HS-5 (cell line): ENCODE results near the gene CD276.

Experiments used
- DNase-seq: peaks from one replicate; pipeline ENCODE4 v3.0.0-alpha.2; 2012; ENCODE audit warnings: low read depth

The CD276 gene

DNA sequence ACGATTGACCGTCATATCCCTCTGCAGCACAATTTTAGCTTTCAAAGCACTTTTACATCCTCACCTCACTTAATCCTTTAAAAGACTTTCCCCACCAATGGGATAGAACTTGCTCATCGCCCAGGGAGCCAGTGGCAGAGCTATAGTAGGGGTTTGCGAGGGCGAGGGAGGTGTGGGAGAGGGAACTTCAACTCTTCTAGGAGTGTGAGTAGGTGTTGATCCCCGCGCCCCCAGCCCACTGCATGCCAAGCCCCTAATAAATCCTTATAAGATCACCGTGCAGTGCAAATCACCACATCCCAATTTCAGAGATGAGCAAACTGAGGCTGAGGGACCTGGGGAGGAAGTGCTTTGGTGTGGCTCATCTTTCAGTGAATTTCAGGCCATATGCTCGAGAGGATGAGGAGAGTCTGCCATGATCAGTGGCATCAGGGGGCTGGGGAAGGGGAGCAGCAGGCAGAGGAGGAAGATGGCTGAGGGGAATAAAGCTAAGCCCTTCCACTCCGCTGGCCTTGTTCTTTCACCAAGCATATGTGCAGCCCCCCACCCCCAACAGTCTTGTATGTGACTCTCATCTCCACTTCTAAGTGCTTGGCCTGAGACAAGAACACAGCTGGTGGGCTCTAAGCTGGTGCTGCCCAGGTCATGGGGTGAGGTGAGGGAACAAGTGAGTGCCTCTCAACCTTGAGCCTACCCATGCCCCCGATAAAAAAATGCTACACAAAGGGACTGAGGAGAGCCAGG, 63.8 kb downstream of the CD276 start:
- DNase-seq: no peak

DNA sequence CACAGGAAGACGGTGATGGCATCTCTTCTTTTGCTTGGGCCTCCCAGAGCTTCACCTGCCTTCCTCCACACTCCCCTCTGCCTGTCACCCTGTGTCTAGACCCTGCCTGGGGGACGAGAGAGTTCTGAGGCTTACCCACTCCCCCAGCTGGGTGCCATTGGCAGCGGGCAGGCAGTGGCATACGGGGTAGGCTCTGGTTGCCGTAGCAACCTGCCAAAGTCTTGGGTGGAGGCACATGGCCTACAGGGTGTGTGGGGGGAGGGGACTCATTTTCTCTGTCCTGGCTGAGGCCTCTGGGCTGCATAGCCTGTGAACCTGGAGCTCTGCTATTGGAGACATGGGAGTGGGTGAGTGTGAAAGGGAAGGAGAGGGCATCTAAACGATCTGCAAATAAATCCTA, 64.5 kb downstream of the CD276 start:
- DNase-seq: no peak

DNA sequence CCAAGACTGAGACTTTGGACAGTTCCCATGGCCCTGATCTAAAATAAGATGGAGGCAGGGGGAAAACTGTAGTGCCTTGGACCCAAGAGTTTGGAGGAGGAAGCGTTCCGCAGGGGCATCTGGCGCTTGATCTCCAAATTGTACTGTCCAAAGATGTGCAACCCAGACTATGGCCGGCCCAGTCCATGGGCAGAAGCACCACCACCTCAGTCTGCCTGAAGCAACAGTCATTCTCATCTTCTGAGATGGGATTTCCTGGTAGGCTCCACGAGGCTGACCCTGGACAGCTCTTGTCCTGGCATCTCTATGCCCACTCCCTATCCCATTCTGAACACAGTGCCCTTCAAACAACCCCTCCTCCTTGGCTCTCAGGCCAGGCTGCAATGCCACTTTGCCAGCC, 65.3 kb downstream of the CD276 start:
- DNase-seq: no peak

DNA sequence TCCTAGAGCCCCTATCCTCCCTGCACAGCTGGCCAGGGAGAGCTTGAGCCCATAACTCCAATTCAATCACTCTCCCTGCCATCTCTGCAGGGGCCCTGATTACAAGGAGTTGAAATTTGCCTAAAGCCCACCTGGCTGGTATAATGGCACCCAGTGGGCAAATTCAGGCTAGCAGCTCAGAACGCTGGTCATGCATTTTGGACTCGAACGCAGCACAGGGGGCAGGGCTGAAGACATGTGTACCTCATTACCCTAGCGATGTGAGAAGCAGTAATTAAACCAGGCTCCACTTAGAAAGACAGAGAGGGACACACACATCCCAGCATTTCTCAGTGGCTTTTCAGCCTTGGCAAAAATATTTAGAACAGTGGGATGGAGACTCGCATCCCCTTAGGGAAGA, 65.8 kb downstream of the CD276 start:
- no peak for DNase-seq

DNA sequence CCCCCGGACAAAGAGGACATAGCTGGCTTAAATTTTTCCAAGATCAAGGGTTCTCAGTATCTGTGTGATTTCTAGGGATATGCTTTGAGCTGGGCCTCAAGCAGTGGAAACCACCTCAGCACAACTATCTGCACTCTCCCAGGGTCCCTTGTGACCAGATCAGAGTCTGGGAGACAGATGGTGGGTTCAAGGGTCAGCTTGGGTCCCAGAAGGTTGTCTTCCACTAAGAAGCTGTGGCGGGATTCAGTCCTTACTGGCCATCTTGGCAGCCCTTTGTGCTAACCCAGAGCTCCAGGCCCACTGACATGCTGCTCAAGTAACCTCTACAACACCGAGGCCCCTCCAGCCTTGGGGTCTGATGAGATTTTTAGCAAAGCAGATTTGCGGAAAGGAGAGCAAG, 66.3 kb downstream of the CD276 start:
- DNase-seq: no peak

DNA sequence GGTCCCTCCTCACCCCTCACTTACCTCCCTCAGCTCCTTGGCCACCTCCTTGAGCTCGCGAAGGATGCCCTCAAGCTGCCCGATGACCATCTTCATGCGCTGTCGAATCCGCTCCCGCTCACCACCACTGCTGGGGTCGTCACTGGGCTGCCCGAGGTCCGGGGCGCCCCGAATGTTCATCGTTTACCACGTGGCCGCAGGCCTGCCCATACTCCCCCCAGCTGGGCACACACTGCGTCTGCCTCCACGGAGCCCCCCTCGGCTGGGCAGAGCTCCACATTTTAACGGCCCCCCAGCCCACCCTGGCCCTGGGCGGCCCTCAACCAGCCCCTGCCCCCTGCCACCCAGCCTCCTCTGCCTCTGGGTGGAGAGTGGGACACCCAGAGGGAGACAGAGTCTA, 66.8 kb downstream of the CD276 start:
- no peak for DNase-seq

DNA sequence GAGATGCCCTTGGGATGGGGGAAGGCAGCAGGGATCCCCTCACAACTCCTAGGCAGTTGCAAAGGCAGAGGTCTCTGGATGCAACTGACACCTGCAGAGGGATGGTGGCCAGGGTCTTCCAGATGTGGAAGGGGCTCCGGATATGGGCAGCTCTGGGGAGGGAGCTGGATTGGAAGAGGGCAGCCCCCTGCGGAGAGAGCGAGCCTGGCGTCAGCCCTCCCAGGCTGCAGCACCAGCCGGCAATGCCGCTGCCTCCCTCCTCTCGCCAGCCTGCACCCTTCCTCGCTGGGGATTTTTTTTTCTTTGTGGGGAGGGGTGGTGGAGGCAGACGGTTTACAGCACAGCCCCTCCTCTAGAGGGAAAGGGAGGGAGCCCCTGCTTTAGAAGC, 67.3 kb downstream of the CD276 start:
- no peak for DNase-seq

DNA sequence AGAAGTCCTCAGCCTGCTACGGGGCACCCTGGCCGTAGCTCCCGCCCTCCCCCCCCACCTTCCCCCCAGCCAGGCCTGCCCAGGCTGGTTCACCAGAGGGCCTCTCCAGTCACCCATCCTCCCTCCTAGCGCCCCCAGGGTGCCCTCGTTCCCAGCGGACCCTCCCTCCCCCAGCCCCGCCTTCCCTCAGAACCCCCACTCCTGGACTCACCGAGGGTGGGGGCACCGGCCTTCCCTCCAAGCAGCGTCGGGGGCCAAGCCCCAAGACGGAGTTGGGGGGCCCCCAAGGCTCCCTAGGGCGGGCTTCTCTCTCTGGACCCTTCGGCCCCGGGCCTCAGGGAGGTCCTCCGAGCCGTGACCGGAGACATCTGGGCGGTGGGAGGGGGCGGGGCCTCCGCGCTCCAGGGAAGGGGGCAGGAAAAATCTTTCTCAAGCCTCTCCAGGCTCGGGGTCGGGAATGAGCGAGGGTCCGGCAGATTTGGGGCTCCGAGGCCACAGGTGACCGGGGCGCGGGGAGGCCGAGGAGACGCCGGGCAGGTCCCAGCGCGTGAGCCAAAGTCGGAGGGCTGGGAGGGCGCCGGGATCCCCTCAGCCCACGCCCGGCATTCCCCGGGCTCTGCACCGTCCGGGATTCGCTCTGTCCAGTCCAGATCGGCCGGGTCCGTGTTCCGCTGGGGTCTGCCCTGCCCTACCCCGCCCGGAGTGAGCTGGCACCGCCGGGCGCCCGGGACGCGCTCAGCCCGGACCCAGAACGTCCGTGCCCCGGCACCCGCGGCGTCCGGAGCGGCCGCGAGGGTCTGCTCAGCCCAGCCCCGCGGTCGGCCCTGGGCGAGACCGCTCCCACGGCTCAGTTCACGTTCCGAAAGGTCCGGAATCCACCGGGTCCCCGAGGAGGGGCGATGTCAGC, 68.0 kb downstream of the CD276 start:
- DNase-seq: no peak

DNA sequence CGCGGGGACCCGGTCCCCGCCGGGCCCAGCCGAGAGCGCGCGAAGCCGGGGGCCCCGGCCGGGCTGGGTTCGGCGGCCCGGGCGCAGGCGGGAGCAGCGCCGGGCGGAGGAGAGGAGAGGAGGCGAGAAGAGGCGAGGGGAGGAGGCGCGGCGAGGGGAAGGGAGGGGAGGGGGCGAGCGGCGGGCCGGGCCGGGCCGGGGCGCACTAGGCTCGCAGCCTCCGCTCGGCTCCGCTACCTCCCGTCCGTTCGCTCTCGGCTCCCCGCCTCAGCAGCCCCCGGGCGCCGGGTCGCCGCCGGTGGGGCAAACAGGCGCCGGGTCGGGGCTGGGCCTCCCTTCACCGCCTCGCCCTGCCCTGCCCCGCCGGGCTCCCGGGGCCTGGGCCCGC, 68.6 kb downstream of the CD276 start:
- no peak for DNase-seq

DNA sequence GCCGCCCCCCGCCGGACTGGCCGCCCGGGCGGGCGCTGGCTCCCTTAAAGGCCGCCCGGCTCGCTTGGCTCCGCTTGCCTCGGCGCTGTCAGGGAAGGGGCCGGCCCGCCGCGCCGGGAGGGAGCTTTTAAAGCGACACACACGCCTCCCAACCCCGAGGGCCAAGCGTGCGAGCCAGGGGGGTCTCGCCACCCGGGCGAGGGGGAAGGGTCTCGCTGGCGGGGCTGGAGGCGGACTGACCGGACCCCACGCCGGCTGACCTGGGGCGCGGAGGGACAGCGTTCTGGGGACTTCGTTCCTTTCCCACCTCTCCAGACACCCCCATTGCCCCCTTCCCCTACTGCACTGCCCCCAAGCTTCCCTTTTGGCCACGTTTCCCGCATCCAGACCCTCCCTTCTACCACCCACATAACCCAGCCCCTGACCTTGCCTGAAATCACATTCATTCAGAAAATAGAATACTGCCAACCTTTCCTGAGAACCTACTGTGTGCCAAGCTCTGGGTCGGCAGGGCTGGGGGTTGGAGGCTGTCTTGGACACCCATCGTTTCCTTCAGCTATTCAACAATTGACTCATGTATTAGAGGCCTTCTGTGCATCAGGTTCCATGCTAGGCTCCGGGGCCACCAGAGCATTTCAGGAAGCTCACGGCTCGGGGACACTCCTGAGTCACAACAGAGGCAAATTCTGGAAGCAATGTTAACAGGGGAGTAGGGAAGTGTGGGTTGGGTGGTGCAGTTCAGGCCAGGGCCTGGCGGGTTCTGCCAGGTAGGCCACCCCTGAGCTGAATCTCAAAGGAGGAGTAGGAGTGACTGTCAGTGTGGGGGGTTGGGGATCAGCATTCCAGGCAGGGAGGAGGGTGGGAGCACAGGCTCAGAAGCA, 69.3 kb downstream of the CD276 start, which contains the start of gene INSYN1:
Gene INSYN1, minus strand, starts transcription at position 102 of the 881 bp plus-strand sequence. CDS start 2,221 bp downstream, outside the sequence.
- no peak for DNase-seq

DNA sequence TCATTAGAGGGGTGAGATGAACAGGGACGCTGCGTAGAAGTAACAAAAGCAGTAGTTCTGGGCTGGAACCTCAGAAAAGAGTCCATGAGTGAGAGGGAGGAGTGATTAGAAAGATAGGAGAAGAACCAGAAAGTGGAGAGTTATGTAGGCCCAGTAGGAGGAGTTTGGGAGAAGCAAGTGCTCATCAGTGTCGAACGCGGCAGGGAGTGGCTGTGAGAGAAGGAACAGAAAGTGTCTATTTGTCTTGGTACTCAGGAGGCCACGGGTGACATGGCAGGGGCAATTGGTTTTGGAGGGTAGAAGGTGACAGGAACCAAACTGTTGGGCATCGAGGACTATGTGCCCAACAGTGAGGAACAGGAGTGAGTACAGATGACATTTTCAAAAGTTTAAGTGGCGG, 70.3 kb downstream of the CD276 start:
- DNase-seq: no peak

DNA sequence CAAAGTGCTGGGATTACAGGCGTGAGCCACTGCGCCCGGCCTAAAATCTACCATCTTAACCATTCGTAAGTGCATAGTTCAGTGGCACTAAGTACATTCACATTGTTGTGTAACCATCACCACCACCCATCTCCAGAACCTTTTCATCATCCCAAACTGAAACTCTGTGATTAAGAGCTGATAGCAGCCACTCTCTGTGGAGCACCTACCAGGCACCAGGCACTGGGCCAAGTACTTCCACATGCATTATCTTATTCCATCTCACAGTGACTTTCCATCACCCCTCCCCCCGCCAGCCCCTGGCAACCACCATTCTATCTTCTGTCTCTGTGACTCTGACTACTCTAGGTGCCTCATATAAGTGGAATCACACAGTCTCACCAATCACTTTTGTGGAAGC, 71.3 kb downstream of the CD276 start:
- DNase-seq: no peak

DNA sequence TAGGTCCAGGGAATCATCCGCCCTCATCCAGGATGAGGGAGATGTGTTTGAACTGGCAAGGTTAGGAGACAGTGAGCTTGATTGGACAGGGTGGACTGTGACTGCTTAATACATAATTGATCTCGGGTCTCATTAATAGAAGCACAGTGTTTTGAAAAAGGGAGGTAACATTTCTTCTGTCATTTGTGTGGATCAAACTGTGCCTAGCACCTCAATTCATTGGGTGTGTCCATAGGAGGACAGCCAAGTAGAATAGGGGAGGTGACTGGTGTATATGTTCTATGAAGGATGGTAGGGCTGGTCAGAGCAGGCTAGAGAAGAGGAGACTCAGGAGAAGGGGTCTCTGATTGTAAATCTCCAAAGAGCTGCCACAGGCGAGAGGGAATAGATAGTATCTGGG, 71.8 kb downstream of the CD276 start:
- DNase-seq: no peak

DNA sequence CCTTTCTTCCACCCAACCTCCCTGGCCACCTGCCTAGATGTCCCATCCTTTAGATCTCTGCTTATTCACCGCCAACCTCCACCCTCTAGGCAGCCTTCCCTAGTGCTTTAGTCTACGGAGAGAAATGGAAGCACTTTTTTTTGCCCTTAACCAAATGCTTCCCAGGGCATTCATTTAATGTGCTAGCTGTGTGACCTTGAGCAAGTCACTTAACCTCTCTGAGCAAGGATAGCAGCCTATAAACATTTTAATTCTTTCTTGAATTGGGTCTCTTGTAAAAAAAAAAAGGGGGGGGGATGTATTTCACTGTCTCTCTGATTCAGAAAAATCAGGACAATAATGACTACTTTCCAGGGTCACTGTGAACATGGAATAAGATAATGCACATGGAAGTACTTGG, 72.2 kb downstream of the CD276 start:
- DNase-seq: no peak

DNA sequence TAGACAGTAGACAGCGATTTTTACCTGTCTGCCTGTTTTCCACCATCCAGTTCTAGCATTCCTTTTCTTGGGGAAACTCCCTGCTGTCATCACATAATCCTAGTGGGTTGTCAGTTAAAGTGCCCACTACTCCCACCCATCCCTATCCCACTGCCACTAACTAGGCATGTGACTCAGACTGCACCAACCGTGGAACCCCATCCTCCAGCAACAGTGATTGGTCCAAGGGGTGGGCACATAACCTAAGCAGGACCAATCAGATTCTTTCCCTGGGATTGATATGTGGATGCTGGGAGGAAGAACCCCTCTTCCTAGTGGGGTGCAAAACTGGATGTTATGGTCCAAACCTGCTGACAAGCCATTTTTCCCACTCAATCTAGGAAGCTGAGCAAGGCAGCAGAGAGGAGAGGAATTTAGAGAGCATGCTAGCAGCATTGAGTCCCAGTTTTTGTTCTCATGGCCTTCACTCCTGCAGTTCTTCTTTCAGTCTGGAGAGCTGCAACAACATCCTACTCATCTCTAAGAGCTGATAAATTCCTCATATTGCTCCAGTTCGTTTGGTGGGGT, 72.8 kb downstream of the CD276 start:
- no peak for DNase-seq

DNA sequence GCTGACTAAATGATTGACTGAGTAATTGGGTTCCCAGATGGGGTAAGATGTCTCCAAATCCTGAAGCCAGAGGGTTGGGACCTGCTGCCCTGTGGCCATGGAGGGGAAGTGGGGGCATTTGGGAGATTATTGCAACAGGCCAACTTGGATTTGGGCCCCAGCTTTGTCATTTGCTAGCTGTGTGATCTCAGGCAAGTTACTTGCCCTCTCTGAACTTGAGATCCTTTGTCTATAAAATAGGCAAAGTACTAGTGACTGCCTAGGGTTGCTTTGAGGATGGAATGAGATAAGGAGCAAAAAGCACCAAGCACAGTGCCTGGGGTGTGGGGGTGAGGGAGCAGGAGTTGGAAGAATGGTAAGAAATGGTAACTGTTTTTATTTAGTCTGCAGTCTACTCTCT, 73.4 kb downstream of the CD276 start:
- no peak for DNase-seq

DNA sequence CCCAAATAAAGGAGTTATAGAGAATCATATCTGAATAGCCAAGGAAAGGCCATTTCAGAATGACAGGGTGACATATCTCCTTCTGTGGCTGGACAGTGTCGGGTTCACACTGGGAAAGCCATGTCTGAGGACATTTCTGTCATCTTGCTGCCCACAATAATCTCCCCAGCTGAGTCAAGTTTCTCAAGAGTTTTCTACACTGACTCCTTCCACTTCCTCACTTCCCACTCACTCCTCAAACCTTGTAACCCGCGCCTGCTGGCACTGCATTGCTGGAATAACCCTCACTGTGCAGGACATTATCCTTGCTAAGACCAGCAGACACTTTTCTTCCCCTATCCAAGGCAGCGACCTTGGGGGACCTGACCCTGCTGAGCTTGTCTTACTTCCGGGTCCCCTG, 74.3 kb downstream of the CD276 start:
- no peak for DNase-seq

DNA sequence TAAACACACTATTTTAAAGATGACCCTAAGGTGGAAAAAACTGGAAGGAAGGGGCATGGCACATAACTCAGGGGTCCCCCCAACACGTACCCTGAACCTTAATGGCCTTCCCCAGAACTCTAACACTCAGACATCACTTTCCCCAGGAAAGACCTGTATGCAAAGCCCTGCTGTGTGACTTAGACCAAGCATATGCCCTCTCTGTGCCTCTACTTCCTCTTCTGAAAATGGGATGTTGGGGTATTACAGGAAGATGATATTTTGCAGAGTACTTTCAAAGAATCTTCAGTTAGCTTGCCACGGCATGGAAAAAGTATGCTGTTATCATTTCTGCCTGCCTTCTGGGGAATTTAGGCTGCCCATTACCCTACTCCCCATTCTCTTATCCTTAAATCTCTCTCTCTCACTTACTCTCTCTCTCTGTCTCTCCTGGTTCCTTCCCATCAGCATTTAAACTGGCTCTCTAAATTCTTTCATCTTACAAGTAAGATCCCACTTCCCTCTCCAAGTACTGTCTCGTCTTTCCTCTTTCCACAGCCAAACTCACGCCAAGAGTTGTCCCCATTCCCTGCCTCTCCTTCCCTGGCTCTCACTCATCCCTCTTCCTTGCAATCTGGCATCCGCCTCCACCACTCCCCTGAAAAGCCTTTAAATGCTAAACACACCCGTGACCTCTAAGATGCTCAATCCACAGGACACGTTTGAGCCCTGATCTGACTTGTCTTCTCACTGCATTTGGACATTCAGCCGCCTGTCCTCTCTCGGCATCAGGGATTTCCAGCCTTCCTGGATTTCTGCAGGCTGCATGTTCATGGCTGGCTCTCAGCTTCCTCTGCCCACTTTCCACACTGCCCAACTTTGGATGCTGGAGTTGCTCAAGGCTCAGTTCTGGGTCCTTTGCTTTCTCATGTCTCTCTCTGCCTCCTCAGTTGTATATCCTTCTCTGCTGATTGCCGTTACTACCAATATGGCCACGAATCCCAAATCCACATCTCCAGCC, 76.4 kb downstream of the CD276 start:
- DNase-seq: no peak

DNA sequence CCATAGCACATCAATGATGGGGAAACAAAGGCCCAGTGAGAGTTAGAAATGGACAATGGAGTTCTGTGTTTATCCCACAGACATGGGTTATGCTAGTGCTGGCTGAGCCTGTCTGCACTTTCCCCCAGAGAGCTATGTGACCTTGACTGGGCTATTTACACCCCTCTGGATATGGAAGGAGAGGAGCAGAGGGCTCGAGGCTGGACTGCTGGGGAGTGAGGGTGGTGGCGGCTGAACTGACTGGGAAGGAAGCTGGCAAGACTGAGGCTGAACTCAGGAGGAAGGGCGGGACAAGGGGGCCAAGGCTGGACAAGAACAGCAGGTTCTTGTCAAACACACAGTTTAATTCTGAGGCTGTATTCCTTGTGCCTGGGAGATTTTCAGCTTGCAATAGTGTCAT, 79.7 kb downstream of the CD276 start:
- no peak for DNase-seq
